HFFc6 (cell line): ENCODE data around the gene EPM2A. TPM values are rescaled to one million over a fixed set of nuclear protein-coding genes. Genes with fewer than 3 reads are reported as not detected.
"Not testable (repeated sequence)": the region's sequence is repeated elsewhere in the genome, so short reads cannot be mapped to it uniquely, and the experiment has no call there.

Experiments used
- DNase-seq: peaks from one replicate; pipeline ENCODE4 v3.0.0-alpha.2; 2018
- H3K27ac Mint-ChIP-seq: 2 replicates; pipeline ENCODE4 v1.8.0; 2020; ENCODE audit warnings: mild to moderate bottlenecking, mixed read lengths
- H3K27me3 Mint-ChIP-seq: 2 replicates; pipeline ENCODE4 v1.8.0; 2021; ENCODE audit warnings: mild to moderate bottlenecking, moderate library complexity, mixed read lengths; ENCODE audit not compliant: insufficient read depth
- H3K36me3 Mint-ChIP-seq: 2 replicates; pipeline ENCODE4 v1.8.0; 2021; ENCODE audit warnings: low read depth, mixed read lengths
- H3K4me1 Mint-ChIP-seq: 2 replicates; pipeline ENCODE4 v1.8.0; 2020; ENCODE audit warnings: low read depth, mixed read lengths
- H3K4me3 Mint-ChIP-seq: 2 replicates; pipeline ENCODE4 v1.8.0; 2020; ENCODE audit warnings: mild to moderate bottlenecking, moderate library complexity, mixed read lengths
- H3K9me3 Mint-ChIP-seq: 2 replicates; pipeline ENCODE4 v1.8.0; 2020; ENCODE audit warnings: mild to moderate bottlenecking, mixed read lengths
- CTCF ChIP-seq: fragments of 200-600 bp; sonication (generic); IDR thresholded peaks from 2 replicates; pipeline ENCODE4 v1.5.0; 2021; ENCODE audit warnings: antibody characterized with exemption, mild to moderate bottlenecking
- total RNA-seq, 6 experiments: library from RNA; stranded (reverse); fragmentation: NEBNext Ultra II Directional; extraction: Animal tissue kit (Norgen Biotek cat#: 25700); gene quantifications; 2 replicates in 1 of 6; 3 replicates in 5 of 6; pipeline ENCODE4 v1.2.3, GENCODE V29; 2021

The EPM2A gene
- total RNA-seq, 6 experiments from 2014 or later: 3.1 to 5.5 (median 3.8) TPM

- H3K36me3 Mint-ChIP-seq: peaks cover 8% of the 10 kb centered on the region; the same call in 1 of the 2 replicates
- no peak for TF ChIP-seq CTCF
These were observed 17.3 kb upstream of the EPM2A start for GRCh38 chr6:145752638-145753037.

GRCh38 chr6:145749632-145750031 is 14.3 kb upstream of the EPM2A start:
- Mint-ChIP-seq H3K4me1 (peaks cover 34% of the 10 kb centered on the region), H3K27ac (peak overlapping the region; percentile 92)
- TF ChIP-seq CTCF: no peak

More at GRCh38 chr6:145752638-145753037, 17.3 kb upstream of the EPM2A start:
- Mint-ChIP-seq H3K27ac (no peak overlapping the region), H3K4me1 (peaks cover 49% of the 10 kb centered on the region), H3K27me3 (no peaks in the 10 kb centered on the region), H3K9me3 (no peaks in the 10 kb centered on the region), H3K4me3 (no peak overlapping the region)
- no peak for DNase-seq

GRCh38 chr6:145745861-145746260 is 10.5 kb upstream of the EPM2A start:
- H3K27ac Mint-ChIP-seq: no peak overlapping the region
- H3K9me3 Mint-ChIP-seq: no peaks in the 10 kb centered on the region
- no peaks in the 10 kb centered on the region; the same call in 1 of the 2 replicates for H3K27me3 Mint-ChIP-seq
- H3K4me1 Mint-ChIP-seq: peaks cover 18% of the 10 kb centered on the region
- TF ChIP-seq CTCF: no peak
- no peak overlapping the region for H3K4me3 Mint-ChIP-seq
- DNase-seq: no peak
- H3K36me3 Mint-ChIP-seq: peaks cover 11% of the 10 kb centered on the region; the same call in 1 of the 2 replicates

More at GRCh38 chr6:145749632-145750031, 14.3 kb upstream of the EPM2A start:
- Mint-ChIP-seq H3K4me3 (peak overlapping the region; percentile 39), H3K27me3 (no peaks in the 10 kb centered on the region), H3K9me3 (no peaks in the 10 kb centered on the region), H3K36me3 (peaks cover 11% of the 10 kb centered on the region; the same call in 1 of the 2 replicates)
- DNase-seq: peak; percentile 89

- Mint-ChIP-seq H3K27me3 (no peaks in the 10 kb centered on the region; the same call in 1 of the 2 replicates), H3K4me1 (peaks cover 9% of the 10 kb centered on the region), H3K27ac (no peak overlapping the region), H3K36me3 (peaks cover 11% of the 10 kb centered on the region; the same call in 1 of the 2 replicates), H3K4me3 (no peak overlapping the region), H3K9me3 (peaks cover 6% of the 10 kb centered on the region; the same call in 1 of the 2 replicates)
- no peak for DNase-seq
- no peak for TF ChIP-seq CTCF
These were observed 9.3 kb upstream of the EPM2A start for GRCh38 chr6:145744619-145745018.

- no peak for DNase-seq
- H3K4me1 Mint-ChIP-seq: no peaks in the 10 kb centered on the region
- no peak overlapping the region for H3K4me3 Mint-ChIP-seq
- no peak overlapping the region for H3K27ac Mint-ChIP-seq
- H3K36me3 Mint-ChIP-seq: peaks cover 9% of the 10 kb centered on the region; the same call in 1 of the 2 replicates
- peaks cover 6% of the 10 kb centered on the region; the same call in 1 of the 2 replicates for H3K9me3 Mint-ChIP-seq
- TF ChIP-seq CTCF: no peak
- no peaks in the 10 kb centered on the region; the same call in 1 of the 2 replicates for H3K27me3 Mint-ChIP-seq
These were observed 8.0 kb upstream of the EPM2A start for GRCh38 chr6:145743332-145743731.

- not testable (repeated sequence) for H3K9me3 Mint-ChIP-seq, H3K4me1 Mint-ChIP-seq, H3K36me3 Mint-ChIP-seq, DNase-seq, H3K4me3 Mint-ChIP-seq, H3K27ac Mint-ChIP-seq, H3K27me3 Mint-ChIP-seq
These were observed 7.2 kb upstream of the EPM2A start for GRCh38 chr6:145742472-145742871.

GRCh38 chr6:145739685-145740084 is 4.4 kb upstream of the EPM2A start:
- H3K27me3 Mint-ChIP-seq, H3K9me3 Mint-ChIP-seq, DNase-seq, H3K27ac Mint-ChIP-seq, H3K36me3 Mint-ChIP-seq, H3K4me3 Mint-ChIP-seq: not testable (repeated sequence)
- peaks cover 15% of the 10 kb centered on the region for H3K4me1 Mint-ChIP-seq
